ENCODE results near the gene PTGDR2. TPM values are rescaled to one million over a fixed set of nuclear protein-coding genes. Genes with fewer than 3 reads are reported as not detected.

Gene PTGDR2
- total and polyA plus RNA-seq, 9 donors = 0.07 to 0.46 (median 0.15) TPM; not detected in 2

- no peaks in the 10 kb centered on the region for H3K27me3 ChIP-seq
- H3K27ac ChIP-seq = no peak overlapping the region
- intact Hi-C loops (cut with DNase I) = loop anchor here in 2 of 4 donors (10.0 kb wide), 2 partner anchors 288 to 338 kb away; no protein-coding TSS in a partner anchor
- 54 to 64% (median 57%) methylated on average over 9 of the region's 9 CpGs for WGBS, 3 donors
- no peaks in the 10 kb centered on the region for H3K9me3 ChIP-seq
- no peak overlapping the region for H3K4me3 ChIP-seq
- DNase-seq = no peak
- no peaks in the 10 kb centered on the region for H3K36me3 ChIP-seq
- TF ChIP-seq CTCF (IDR thresholded peaks at IDR 0.05) (no peak), POLR2A (IDR thresholded peaks at IDR 0.05) (no peak), EP300 (IDR thresholded peaks at IDR 0.05) (no peak)
- peaks cover 10% of the 10 kb centered on the region for H3K4me1 ChIP-seq (ENCODE audit: insufficient read depth)
These were observed 18.8 kb downstream of the PTGDR2 start for GRCh38 chr11:60836866-60837515.

GRCh38 chr11:60835534-60835846, 20.3 kb downstream of the PTGDR2 start:
- peaks cover 2% of the 10 kb centered on the region for H3K4me1 ChIP-seq (ENCODE audit: insufficient read depth)
- 79 to 84% (median 83%) methylated on average over 3 of the region's 3 CpGs for WGBS, 3 donors
- H3K27ac ChIP-seq = no peak overlapping the region
- TF ChIP-seq POLR2A (IDR thresholded peaks at IDR 0.05) (no peak), CTCF (IDR thresholded peaks at IDR 0.05) (no peak), EP300 (IDR thresholded peaks at IDR 0.05) (no peak)
- H3K9me3 ChIP-seq = no peaks in the 10 kb centered on the region
- no peaks in the 10 kb centered on the region for H3K27me3 ChIP-seq
- no peaks in the 10 kb centered on the region for H3K36me3 ChIP-seq
- no peak for DNase-seq
- intact Hi-C loops (cut with DNase I) = loop anchor here in 2 of 4 donors (10.0 kb wide), 2 partner anchors 289 to 339 kb away; no protein-coding TSS in a partner anchor
- no peak overlapping the region for H3K4me3 ChIP-seq

- no peak for DNase-seq
- no peak for TF ChIP-seq CTCF (IDR thresholded peaks at IDR 0.05)
- TF ChIP-seq POLR2A (IDR thresholded peaks at IDR 0.05) = no peak
- no peak for TF ChIP-seq EP300 (IDR thresholded peaks at IDR 0.05)
- WGBS, 3 donors = 60 to 64% (median 61%) methylated on average over 7 of the region's 7 CpGs
- Histone ChIP-seq H3K4me1 (ENCODE audit: insufficient read depth) (no peaks in the 10 kb centered on the region), H3K27ac (no peak overlapping the region), H3K36me3 (no peaks in the 10 kb centered on the region), H3K27me3 (no peaks in the 10 kb centered on the region), H3K9me3 (no peaks in the 10 kb centered on the region), H3K4me3 (no peak overlapping the region)
- intact Hi-C loops (cut with DNase I) = loop anchor here in 3 of 4 donors (5.0 to 10.0 kb wide), 5 partner anchors 57 to 340 kb away; no protein-coding TSS in a partner anchor
These were observed 20.8 kb downstream of the PTGDR2 start for GRCh38 chr11:60834742-60835533.

GRCh38 chr11:60831501-60832079, 24.2 kb downstream of the PTGDR2 start:
- Histone ChIP-seq H3K4me1 (ENCODE audit: insufficient read depth) (peaks cover 2% of the 10 kb centered on the region), H3K9me3 (no peaks in the 10 kb centered on the region), H3K36me3 (no peaks in the 10 kb centered on the region), H3K27me3 (no peaks in the 10 kb centered on the region), H3K4me3 (no peak overlapping the region), H3K27ac (no peak overlapping the region)
- no peak for DNase-seq
- no peak for TF ChIP-seq POLR2A (IDR thresholded peaks at IDR 0.05)
- TF ChIP-seq CTCF (IDR thresholded peaks at IDR 0.05) = no peak
- no peak for TF ChIP-seq EP300 (IDR thresholded peaks at IDR 0.05)
- 30 to 44% (median 40%) methylated on average over 7 of the region's 7 CpGs for WGBS, 3 donors
- intact Hi-C loops (cut with DNase I) = loop anchor here in 3 of 4 donors (2.0 to 10.0 kb wide), 6 partner anchors 61 to 357 kb away; no protein-coding TSS in a partner anchor

Measured in ovary (tissue), 9 donors.